ENCODE measurements around the gene CTTNBP2NL. TPM values are rescaled to one million over a fixed set of nuclear protein-coding genes. Genes with fewer than 3 reads are reported as not detected.

CTTNBP2NL gene
- total RNA-seq, 1 experiment from 2014 or later: 38.8 TPM

DNA sequence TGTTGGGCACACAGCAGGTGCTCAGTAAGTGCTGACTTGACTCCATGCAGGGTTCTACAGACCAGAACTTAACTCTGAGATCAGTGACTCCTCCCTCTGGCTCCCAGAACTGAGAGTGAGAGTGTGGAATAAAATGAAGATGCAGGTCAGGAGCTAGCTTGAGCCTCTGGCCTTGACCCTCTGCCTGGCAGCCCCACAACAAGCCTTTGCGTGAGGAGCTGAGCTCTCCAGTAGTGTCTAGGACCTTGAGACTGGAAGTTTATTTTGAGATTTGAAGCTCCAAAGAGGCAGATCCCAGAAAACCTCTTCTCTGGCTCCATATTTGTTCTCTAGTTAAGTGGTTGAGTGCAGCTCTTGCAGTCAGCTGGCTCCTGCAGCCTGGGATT lies 109.4 kb downstream of the CTTNBP2NL start:
- H3K79me1 ChIP-seq (ENCODE audit: insufficient read depth, low read depth, low read length, poor library complexity, severe bottlenecking): no peaks in the 10 kb centered on the region
- H3K79me2 ChIP-seq (ENCODE audit: insufficient read depth, low read length): no peaks in the 10 kb centered on the region
- H2BK120ac ChIP-seq (ENCODE audit: low read depth, low read length, poor library complexity, severe bottlenecking): no peak overlapping the region
- H2BK12ac ChIP-seq (ENCODE audit: insufficient read length, low read depth, low read length): no peak overlapping the region
- H4K8ac ChIP-seq (replicated peaks; ENCODE audit: insufficient read length, low read depth, low read length): no peak overlapping the region
- H3K27me3 ChIP-seq (ENCODE audit: insufficient read depth, low read length): peaks cover 48% of the 10 kb centered on the region
- no peak overlapping the region for H2BK15ac ChIP-seq (ENCODE audit: low read depth, low read length)
- Mint-ChIP-seq H3K27me3 (ENCODE audit: low read depth) (peaks cover 93% of the 10 kb centered on the region), H3K4me1 (peaks cover 27 to 54% of the 10 kb centered on the region in 2 experiments), H3K27ac (no peak overlapping the region), H3K4me3 (no peak overlapping the region), H3K9me3 (no peaks in the 10 kb centered on the region; a peak in 1 of 5 replicates), H3K36me3 (ENCODE audit: insufficient read depth in 1 of 3, low read depth in 3 of 3) (no peaks in the 10 kb centered on the region)
- no peak overlapping the region for H3T11ph ChIP-seq (ENCODE audit: low read length)
- no peak overlapping the region for H3K4me2 ChIP-seq (ENCODE audit: insufficient read depth, insufficient read length, low read length)
- H3K56ac ChIP-seq (ENCODE audit: insufficient read length, low read depth, low read length): no peak overlapping the region
- no peak overlapping the region for H3K27ac ChIP-seq (ENCODE audit: insufficient read length, low read depth, low read length)
- no peak overlapping the region for H3K9ac ChIP-seq (ENCODE audit: extremely low read depth, insufficient read length, low read length)
- 0 out of 2 replicates have a peak, but pooled peaks cover 3% of the 10 kb centered on the region for H3K4me1 ChIP-seq (ENCODE audit: insufficient read depth, low read length)
- WGBS (ENCODE audit: extremely low coverage, insufficient read length, low lambda C conversion rate): no CpG with 5 or more reads among the region's 1 CpG
- no peaks in the 10 kb centered on the region for H3K9me3 ChIP-seq (ENCODE audit: control insufficient read depth, low read depth, low read length)
- peaks cover 33% of the 10 kb centered on the region for H3K23me2 ChIP-seq (ENCODE audit: insufficient read length, low read depth, low read length, poor library complexity, severe bottlenecking)
- H2BK20ac ChIP-seq (ENCODE audit: low read depth, low read length, poor library complexity, severe bottlenecking): no peak overlapping the region
- no peak overlapping the region for H4K5ac ChIP-seq (ENCODE audit: insufficient read length, low read depth, low read length)
- no peak overlapping the region for H3K14ac ChIP-seq (ENCODE audit: insufficient read depth, low read length)
- no peak overlapping the region for H3K4ac ChIP-seq (ENCODE audit: low read depth, low read length)
- TF ChIP-seq, protein P1, sequence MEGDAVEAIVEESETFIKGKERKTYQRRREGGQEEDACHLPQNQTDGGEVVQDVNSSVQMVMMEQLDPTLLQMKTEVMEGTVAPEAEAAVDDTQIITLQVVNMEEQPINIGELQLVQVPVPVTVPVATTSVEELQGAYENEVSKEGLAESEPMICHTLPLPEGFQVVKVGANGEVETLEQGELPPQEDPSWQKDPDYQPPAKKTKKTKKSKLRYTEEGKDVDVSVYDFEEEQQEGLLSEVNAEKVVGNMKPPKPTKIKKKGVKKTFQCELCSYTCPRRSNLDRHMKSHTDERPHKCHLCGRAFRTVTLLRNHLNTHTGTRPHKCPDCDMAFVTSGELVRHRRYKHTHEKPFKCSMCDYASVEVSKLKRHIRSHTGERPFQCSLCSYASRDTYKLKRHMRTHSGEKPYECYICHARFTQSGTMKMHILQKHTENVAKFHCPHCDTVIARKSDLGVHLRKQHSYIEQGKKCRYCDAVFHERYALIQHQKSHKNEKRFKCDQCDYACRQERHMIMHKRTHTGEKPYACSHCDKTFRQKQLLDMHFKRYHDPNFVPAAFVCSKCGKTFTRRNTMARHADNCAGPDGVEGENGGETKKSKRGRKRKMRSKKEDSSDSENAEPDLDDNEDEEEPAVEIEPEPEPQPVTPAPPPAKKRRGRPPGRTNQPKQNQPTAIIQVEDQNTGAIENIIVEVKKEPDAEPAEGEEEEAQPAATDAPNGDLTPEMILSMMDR (conservative IDR thresholded peaks at IDR 0.05): no peak
- no peak overlapping the region for H3K23ac ChIP-seq (ENCODE audit: insufficient read length, low read depth, low read length)
- H3K18ac ChIP-seq (ENCODE audit: insufficient read length, low read depth, low read length): no peak overlapping the region
- H2AFZ ChIP-seq (ENCODE audit: low read length): no peak overlapping the region
- no peaks in the 10 kb centered on the region for H4K20me1 ChIP-seq (ENCODE audit: control insufficient read depth, insufficient read depth, insufficient read length)
- DNase-seq: no peak
- no peak overlapping the region for H2BK5ac ChIP-seq (ENCODE audit: insufficient read length, low read length)
- H2AK5ac ChIP-seq (ENCODE audit: insufficient read length, low read length): no peak overlapping the region
- H4K91ac ChIP-seq (ENCODE audit: insufficient read length, low read depth, low read length): no peak overlapping the region
